K562 (cell line): ENCODE results near the gene HNMT. TPM values are rescaled to one million over a fixed set of nuclear protein-coding genes. Genes with fewer than 3 reads are reported as not detected.

Experiments used
- ATF3 ChIP-seq, 2 experiments: fragments of 450-650 bp in 1 of 2; sonication (generic) in 1 of 2; formaldehyde crosslinking in 1 of 2; IDR thresholded peaks in 1 of 2; conservative IDR thresholded peaks in 1 of 2; 2 replicates each; pipeline versions ENCODE4 v1.6.1 to v1.8.1; 2016 to 2023; ENCODE audit warnings: mild to moderate bottlenecking in 2 of 2, moderate library complexity in 2 of 2, inconsistent platforms in 1 of 2, missing genetic modification reagents in 1 of 2
- CHCHD3 ChIP-seq: fragments of 250-450 bp; sonication (Bioruptor Pico); IDR thresholded peaks from 2 replicates; pipeline ENCODE4 v2.1.2; 2022; ENCODE audit warnings: mild to moderate bottlenecking
- ERF ChIP-seq: fragments of 450-650 bp; formaldehyde crosslinking; IDR thresholded peaks from 2 replicates; pipeline ENCODE4 v1.4.0; 2020; ENCODE audit warnings: mild to moderate bottlenecking, mixed read lengths
- GMEB1 ChIP-seq: fragments of 250-450 bp; sonication (Bioruptor Pico); IDR thresholded peaks from 2 replicates; pipeline ENCODE4 v1.4.0; 2020; ENCODE audit warnings: mild to moderate bottlenecking
- JUND ChIP-seq, 2 experiments: IDR thresholded peaks; 2 replicates in 1 of 2; 3 replicates in 1 of 2; pipeline ENCODE4 v1.6.1; 2011; ENCODE audit warnings: borderline replicate concordance in 2 of 2, low read depth in 2 of 2, low read length in 2 of 2, improper control_type of control experiment in 1 of 2, missing biosample characterization in 1 of 2, missing genetic modification characterization in 1 of 2, missing genetic modification reagents in 1 of 2
- KAT8 ChIP-seq: fragments of 450-650 bp; IDR thresholded peaks from 2 replicates; pipeline ENCODE4 v1.6.1; 2016; ENCODE audit warnings: low read depth, mild to moderate bottlenecking
- NFE2 ChIP-seq: IDR thresholded peaks from 2 replicates; pipeline ENCODE4 v1.6.1; 2014; ENCODE audit warnings: antibody characterized with exemption, low read depth
- NFE2L1 ChIP-seq: fragments of 450-650 bp; IDR thresholded peaks from 2 replicates; pipeline ENCODE4 v1.6.1; 2016; ENCODE audit warnings: missing genetic modification characterization, low read depth, mild to moderate bottlenecking, missing compliant biosample characterization, moderate library complexity, borderline replicate concordance
- NUFIP1 ChIP-seq: fragments of 450-650 bp; IDR thresholded peaks from 2 replicates; pipeline ENCODE4 v1.6.1; 2018; ENCODE audit not compliant: partially characterized antibody
- TAF1 ChIP-seq: IDR thresholded peaks from 2 replicates; pipeline ENCODE4 v1.6.1; 2011; ENCODE audit warnings: mild to moderate bottlenecking, low read length, moderate library complexity; ENCODE audit not compliant: insufficient read depth, control insufficient read depth, severe bottlenecking; ENCODE audit errors: extremely low read depth
- ZBTB40 ChIP-seq, 2 experiments: fragments of 450-650 bp in 1 of 2; sonication (generic) in 1 of 2; formaldehyde crosslinking in 1 of 2; IDR thresholded peaks; 2 replicates each; pipeline versions ENCODE4 v1.7.1 to v1.9.0; 2016 to 2022; ENCODE audit warnings: inconsistent platforms in 1 of 2, mild to moderate bottlenecking in 1 of 2, missing genetic modification reagents in 1 of 2
- ZFPM2 ChIP-seq: fragments of 250-450 bp; sonication (Bioruptor Pico); IDR thresholded peaks from 2 replicates; pipeline ENCODE4 v1.5.1; 2022; ENCODE audit warnings: mild to moderate bottlenecking
- ZNF165 ChIP-seq: fragments of 250-450 bp; sonication (Bioruptor Pico); IDR thresholded peaks from 2 replicates; pipeline ENCODE4 v1.4.0; 2020; ENCODE audit warnings: borderline replicate concordance
- ZNF586 ChIP-seq: fragments of 450-650 bp; formaldehyde crosslinking; conservative IDR thresholded peaks from 2 replicates; pipeline ENCODE4 v1.4.0; 2020; ENCODE audit warnings: mild to moderate bottlenecking, moderate library complexity
- ZNF696 ChIP-seq: fragments of 250-450 bp; sonication (Bioruptor Pico); conservative IDR thresholded peaks from 2 replicates; pipeline ENCODE4 v1.4.0; 2020; ENCODE audit warnings: mild to moderate bottlenecking, moderate library complexity
- ZZZ3 ChIP-seq: fragments of 450-650 bp; IDR thresholded peaks from 2 replicates; pipeline ENCODE4 v1.6.1; 2016; ENCODE audit warnings: antibody characterized with exemption, mild to moderate bottlenecking, moderate library complexity
- polyA plus RNA-seq, 8 experiments: library from polyadenylated mRNA; depleted of rRNA in 4 of 8; stranded (reverse) in 5 of 8; unstranded in 3 of 8; fragments of >200 nt; fragmentation: Nextera tagmentation in 2 of 8; fragmentation: Illumina TruSeq in 1 of 8; extraction: Ambion mirVana in 2 of 8; extraction: Trizol in 1 of 8; gene quantifications; 2 replicates each; pipeline versions ENCODE4 v1.2.1 to v1.2.3, GENCODE V29; 2011 to 2014; ENCODE audit warnings: inconsistent platforms in 1 of 8, missing spikeins in 1 of 8
- total RNA-seq, 7 experiments: library from RNA; depleted of rRNA in 6 of 7; stranded (reverse); fragments of >200 nt in 6 of 7; fragmentation: Illumina TruSeq in 2 of 7; extraction: Trizol in 2 of 7; gene quantifications; 2 replicates each; pipeline versions ENCODE4 v1.2.1 to v1.2.3, GENCODE V29; 2011 to 2021; ENCODE audit warnings: low replicate concordance in 1 of 7

The HNMT gene
- total and polyA plus RNA-seq, 9 of the 15 experiments (the other 6 are each of a cell fraction or from before 2014, with no cell fraction given) = 3.1 to 10.9 (median 5.3) TPM

- peak; percentile 30; the same call in 1 of the 2 replicates for TF ChIP-seq JUND (IDR thresholded peaks at IDR 0.05; ENCODE audit: borderline replicate concordance, low read depth, low read length)
- peak; percentile 66; the same call in 2 of the 3 replicates for TF ChIP-seq JUND (tag; IDR thresholded peaks at IDR 0.05; ENCODE audit: borderline replicate concordance, low read depth, low read length)
- TF ChIP-seq ZZZ3 = no peak
- no peak for TF ChIP-seq CHCHD3 (CRISPR knock-in tag)
- no peak for TF ChIP-seq TAF1
- no peak for TF ChIP-seq ZBTB40 (IDR thresholded peaks at IDR 0.05)
- no peak for TF ChIP-seq ZBTB40 (CRISPR knock-in tag; IDR thresholded peaks at IDR 0.05)
- no peak for TF ChIP-seq ZFPM2
- TF ChIP-seq ZNF696 (CRISPR knock-in tag) = no peak
- TF ChIP-seq ERF = no peak
- TF ChIP-seq KAT8 = no peak
- TF ChIP-seq GMEB1 (CRISPR knock-in tag) = no peak
- TF ChIP-seq NFE2 = peak; percentile 67
- 0 out of 2 replicates have a peak, but pooled peaks have one; percentile 9 for TF ChIP-seq NFE2L1 (tag)
- no peak for TF ChIP-seq ZNF586 (CRISPR knock-in tag)
- no peak for TF ChIP-seq ZNF165 (CRISPR knock-in tag)
- peak; percentile 68 for TF ChIP-seq ATF3 (IDR thresholded peaks at IDR 0.05)
- no peak for TF ChIP-seq ATF3 (CRISPR knock-in tag; conservative IDR thresholded peaks at IDR 0.05)
- TF ChIP-seq NUFIP1 = no peak
Measured at GRCh38 chr2:137939026-137939425, 25.2 kb upstream of the HNMT start (continued).
